ENCODE measurements around the gene KCNH4. TPM values are rescaled to one million over a fixed set of nuclear protein-coding genes. Genes with fewer than 3 reads are reported as not detected.
A peak's percentile ranks its signal among the peaks of the same experiment; 100 is the strongest.
"Not testable (repeated sequence)": the region's sequence is repeated elsewhere in the genome, so short reads cannot be mapped to it uniquely, and the experiment has no call there.

The KCNH4 gene
- total and polyA plus RNA-seq, 8 donors = not detected

- Histone ChIP-seq H3K4me1 (peaks cover 28 to 46% (median 40%) of the 10 kb centered on the region in 4 donors), H3K27ac (peak overlapping the region in 4 of 5 donors; percentile 67 to 94 (median 86)), H3K27me3 (no peaks in the 10 kb centered on the region), H3K4me3 (peak overlapping the region; percentile 95 to 99 (median 98)), H3K9me3 (no peaks in the 10 kb centered on the region), H3K36me3 (peaks cover 2 to 19% (median 13%) of the 10 kb centered on the region in 4 donors)
- DNase-seq = no peak
- intact Hi-C loops (cut with DNase I; ENCODE audit: low total_unique reads) = no loop called here
- 38 to 48% (median 45%) methylated on average over 17 of the region's 17 CpGs for WGBS, 5 donors
- TF ChIP-seq EP300 (IDR thresholded peaks at IDR 0.05) (no peak), POLR2AphosphoS5 (IDR thresholded peaks at IDR 0.05) (no peak), POLR2A (IDR thresholded peaks at IDR 0.05) (no peak), CTCF (IDR thresholded peaks at IDR 0.05) (no peak)
Measured at GRCh38 chr17:42155614-42156045, 25.3 kb downstream of the KCNH4 start.

GRCh38 chr17:42153919-42154742, 26.8 kb downstream of the KCNH4 start:
- H3K36me3 ChIP-seq = peaks cover 3 to 32% (median 22%) of the 10 kb centered on the region in 4 donors
- intact Hi-C loops (cut with DNase I; ENCODE audit: low total_unique reads) = no loop called here
- DNase-seq = peak in 1 of 2 donors; percentile 28
- H3K4me1 ChIP-seq = peaks cover 28 to 60% (median 50%) of the 10 kb centered on the region in 4 donors
- peak overlapping the region; percentile 75 to 94 (median 87) for H3K27ac ChIP-seq
- TF ChIP-seq POLR2A (IDR thresholded peaks at IDR 0.05) (no peak), POLR2AphosphoS5 (IDR thresholded peaks at IDR 0.05) (no peak), EP300 (IDR thresholded peaks at IDR 0.05) (no peak), CTCF (IDR thresholded peaks at IDR 0.05) (no peak)
- H3K4me3 ChIP-seq = peak overlapping the region; percentile 95 to 99 (median 98)
- WGBS, 5 donors = 3 to 5% (median 4%) methylated on average over 15 of the region's 15 CpGs
- no peaks in the 10 kb centered on the region for H3K9me3 ChIP-seq
- H3K27me3 ChIP-seq = no peaks in the 10 kb centered on the region

- Histone ChIP-seq H3K4me1 (peaks cover 27 to 73% (median 55%) of the 10 kb centered on the region in 4 donors), H3K27ac (no peak overlapping the region), H3K9me3 (no peaks in the 10 kb centered on the region), H3K27me3 (no peaks in the 10 kb centered on the region), H3K4me3 (no peak overlapping the region), H3K36me3 (peaks cover 11 to 74% (median 67%) of the 10 kb centered on the region in 4 donors)
- DNase-seq = no peak
- intact Hi-C loops (cut with DNase I; ENCODE audit: low total_unique reads) = no loop called here
- TF ChIP-seq EP300 (IDR thresholded peaks at IDR 0.05) (no peak), POLR2AphosphoS5 (IDR thresholded peaks at IDR 0.05) (no peak), CTCF (IDR thresholded peaks at IDR 0.05) (no peak), POLR2A (IDR thresholded peaks at IDR 0.05) (no peak)
- 79 to 88% (median 83%) methylated on average over 13 of the region's 13 CpGs for WGBS, 5 donors
Measured at GRCh38 chr17:42146911-42147607, 33.9 kb downstream of the KCNH4 start.

- intact Hi-C loops (cut with DNase I; ENCODE audit: low total_unique reads); H3K9me3 ChIP-seq; H3K27me3 ChIP-seq; H3K4me3 ChIP-seq: not testable (repeated sequence)
- H3K36me3 ChIP-seq = peaks cover 15 to 66% (median 54%) of the 10 kb centered on the region in 4 donors
- H3K4me1 ChIP-seq = peaks cover 36 to 70% (median 56%) of the 10 kb centered on the region in 4 donors
- WGBS, 5 donors = 45 to 67% (median 53%) methylated on average over 4 of the region's 4 CpGs
- peak overlapping the region in 3 of 5 donors; percentile 16 to 49 (median 28) for H3K27ac ChIP-seq
- peak in 1 of 2 donors; percentile 47 for DNase-seq
Measured at GRCh38 chr17:42143138-42143537, 37.8 kb downstream of the KCNH4 start.
